HEK293 (cell line): Measurements from ENCODE around the gene RPL35.

Source experiments
- TCF7L2 ChIP-seq: IDR thresholded peaks from 2 replicates; pipeline ENCODE4 v1.6.1; 2011; ENCODE audit warnings: low read depth, mild to moderate bottlenecking, inconsistent platforms, low read length, moderate library complexity, borderline replicate concordance
- YY1 ChIP-seq: fragments of 450-650 bp; formaldehyde crosslinking; IDR thresholded peaks from 2 replicates; pipeline ENCODE4 v1.5.1; 2018; ENCODE audit warnings: missing biosample characterization, missing genetic modification characterization
- ZNF138 ChIP-seq: fragments of 450-650 bp; formaldehyde crosslinking; IDR thresholded peaks from 2 replicates; pipeline ENCODE4 v1.5.1; 2016; ENCODE audit warnings: missing biosample characterization, missing genetic modification characterization, borderline replicate concordance
- ZNF202 ChIP-seq: fragments of 450-650 bp; formaldehyde crosslinking; IDR thresholded peaks from 2 replicates; pipeline ENCODE4 v1.5.1; 2016; ENCODE audit warnings: missing biosample characterization, missing genetic modification characterization, borderline replicate concordance
- TF ChIP-seq, protein P1 (sequence below): fragments of 450-650 bp; formaldehyde crosslinking; IDR thresholded peaks from 2 replicates; pipeline ENCODE4 v1.5.1; 2016; ENCODE audit warnings: missing biosample characterization, missing genetic modification characterization
- TF ChIP-seq, protein P2 (sequence below): fragments of 450-650 bp; formaldehyde crosslinking; IDR thresholded peaks from 2 replicates; pipeline ENCODE4 v1.5.1; 2016; ENCODE audit warnings: missing biosample characterization, missing genetic modification characterization

DNA sequence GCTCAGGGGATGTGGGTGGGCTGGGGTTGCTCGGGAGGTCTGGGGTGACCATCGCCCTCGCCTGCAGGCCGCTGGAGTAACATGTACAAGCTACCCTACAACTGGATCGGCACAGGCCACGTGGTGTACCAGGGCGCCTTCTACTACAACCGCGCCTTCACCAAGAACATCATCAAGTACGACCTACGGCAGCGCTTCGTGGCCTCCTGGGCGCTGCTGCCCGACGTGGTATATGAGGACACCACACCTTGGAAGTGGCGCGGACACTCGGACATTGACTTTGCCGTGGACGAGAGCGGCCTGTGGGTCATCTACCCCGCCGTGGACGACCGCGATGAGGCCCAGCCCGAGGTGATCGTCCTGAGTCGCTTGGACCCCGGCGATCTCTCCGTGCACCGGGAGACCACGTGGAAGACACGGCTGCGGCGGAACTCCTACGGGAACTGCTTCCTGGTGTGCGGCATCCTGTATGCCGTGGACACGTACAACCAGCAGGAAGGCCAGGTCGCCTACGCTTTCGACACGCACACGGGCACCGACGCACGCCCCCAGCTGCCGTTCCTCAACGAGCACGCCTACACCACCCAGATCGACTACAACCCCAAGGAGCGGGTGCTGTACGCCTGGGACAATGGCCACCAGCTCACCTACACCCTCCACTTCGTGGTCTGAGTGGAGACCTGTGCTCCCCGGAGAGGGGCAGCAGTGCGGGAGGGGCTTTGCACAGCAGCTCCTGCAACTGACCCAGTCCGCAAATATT is 51.8 kb downstream of the RPL35 start:
- TF ChIP-seq ZNF202 (no peak), ZNF138 (tag by site-specific recombination) (no peak), YY1 (tag by site-specific recombination) (no peak), TCF7L2 (no peak)
- TF ChIP-seq, protein P1, sequence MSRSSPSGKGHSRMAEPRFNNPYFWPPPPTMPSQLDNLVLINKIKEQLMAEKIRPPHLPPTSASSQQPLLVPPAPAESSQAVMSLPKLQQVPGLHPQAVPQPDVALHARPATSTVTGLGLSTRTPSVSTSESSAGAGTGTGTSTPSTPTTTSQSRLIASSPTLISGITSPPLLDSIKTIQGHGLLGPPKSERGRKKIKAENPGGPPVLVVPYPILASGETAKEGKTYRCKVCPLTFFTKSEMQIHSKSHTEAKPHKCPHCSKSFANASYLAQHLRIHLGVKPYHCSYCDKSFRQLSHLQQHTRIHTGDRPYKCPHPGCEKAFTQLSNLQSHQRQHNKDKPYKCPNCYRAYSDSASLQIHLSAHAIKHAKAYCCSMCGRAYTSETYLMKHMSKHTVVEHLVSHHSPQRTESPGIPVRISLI (tag by site-specific recombination) = no peak
- TF ChIP-seq, protein P2, sequence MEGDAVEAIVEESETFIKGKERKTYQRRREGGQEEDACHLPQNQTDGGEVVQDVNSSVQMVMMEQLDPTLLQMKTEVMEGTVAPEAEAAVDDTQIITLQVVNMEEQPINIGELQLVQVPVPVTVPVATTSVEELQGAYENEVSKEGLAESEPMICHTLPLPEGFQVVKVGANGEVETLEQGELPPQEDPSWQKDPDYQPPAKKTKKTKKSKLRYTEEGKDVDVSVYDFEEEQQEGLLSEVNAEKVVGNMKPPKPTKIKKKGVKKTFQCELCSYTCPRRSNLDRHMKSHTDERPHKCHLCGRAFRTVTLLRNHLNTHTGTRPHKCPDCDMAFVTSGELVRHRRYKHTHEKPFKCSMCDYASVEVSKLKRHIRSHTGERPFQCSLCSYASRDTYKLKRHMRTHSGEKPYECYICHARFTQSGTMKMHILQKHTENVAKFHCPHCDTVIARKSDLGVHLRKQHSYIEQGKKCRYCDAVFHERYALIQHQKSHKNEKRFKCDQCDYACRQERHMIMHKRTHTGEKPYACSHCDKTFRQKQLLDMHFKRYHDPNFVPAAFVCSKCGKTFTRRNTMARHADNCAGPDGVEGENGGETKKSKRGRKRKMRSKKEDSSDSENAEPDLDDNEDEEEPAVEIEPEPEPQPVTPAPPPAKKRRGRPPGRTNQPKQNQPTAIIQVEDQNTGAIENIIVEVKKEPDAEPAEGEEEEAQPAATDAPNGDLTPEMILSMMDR = no peak
